H9 (cell line): ENCODE data around the gene PDZD2. TPM values are rescaled to one million over a fixed set of nuclear protein-coding genes. Genes with fewer than 3 reads are reported as not detected.

Experiments
- DNase-seq: peaks from one replicate; pipeline ENCODE4 v3.0.0-alpha.2; 2017
- H2AFZ ChIP-seq: one replicate; pipeline ENCODE4 v1.6.1; 2013; ENCODE audit warnings: mild to moderate bottlenecking, low read length, control low read depth, moderate library complexity
- H2AK5ac ChIP-seq: 2 replicates; pipeline ENCODE4 v1.6.1; 2013; ENCODE audit warnings: low read length, control low read depth, mixed read lengths; ENCODE audit not compliant: insufficient read length
- H2BK120ac ChIP-seq: one replicate; pipeline ENCODE4 v1.6.1; 2013; ENCODE audit warnings: low read depth, mild to moderate bottlenecking, low read length, control low read depth, inconsistent platforms; ENCODE audit not compliant: poor library complexity, severe bottlenecking
- H2BK12ac ChIP-seq: 2 replicates; pipeline ENCODE4 v1.6.1; 2013; ENCODE audit warnings: low read length, control low read depth, mixed read lengths, low read depth; ENCODE audit not compliant: insufficient read length
- H2BK15ac ChIP-seq: 2 replicates; pipeline ENCODE4 v1.6.1; 2013; ENCODE audit warnings: low read depth, low read length, control low read depth
- H2BK20ac ChIP-seq: one replicate; pipeline ENCODE4 v1.6.1; 2013; ENCODE audit warnings: low read depth, mild to moderate bottlenecking, low read length, control low read depth, inconsistent platforms; ENCODE audit not compliant: poor library complexity, severe bottlenecking
- H2BK5ac ChIP-seq: 2 replicates; pipeline ENCODE4 v1.6.1; 2013; ENCODE audit warnings: low read length, control low read depth, mixed read lengths; ENCODE audit not compliant: insufficient read length
- H3K14ac ChIP-seq: 2 replicates; pipeline ENCODE4 v1.6.1; 2013; ENCODE audit warnings: low read length, control low read depth; ENCODE audit not compliant: insufficient read depth
- H3K18ac ChIP-seq: 2 replicates; pipeline ENCODE4 v1.6.1; 2013; ENCODE audit warnings: low read depth, mild to moderate bottlenecking, mixed read lengths, low read length, control low read depth; ENCODE audit not compliant: insufficient read length
- H3K23ac ChIP-seq: 2 replicates; pipeline ENCODE4 v1.6.1; 2013; ENCODE audit warnings: low read length, control low read depth, mixed read lengths, low read depth; ENCODE audit not compliant: insufficient read length
- H3K23me2 ChIP-seq: 2 replicates; pipeline ENCODE4 v1.6.1; 2013; ENCODE audit warnings: low read depth, mild to moderate bottlenecking, mixed read lengths, low read length, control low read depth; ENCODE audit not compliant: insufficient read length, poor library complexity, severe bottlenecking
- H3K27ac ChIP-seq: 2 replicates; pipeline ENCODE4 v1.5.1; 2013; ENCODE audit warnings: low read length, control low read depth, mixed read lengths, low read depth; ENCODE audit not compliant: insufficient read length
- H3K27me3 ChIP-seq: 2 replicates; pipeline ENCODE4 v1.6.1; 2013; ENCODE audit warnings: low read length, control low read depth, inconsistent platforms; ENCODE audit not compliant: insufficient read depth
- H3K4ac ChIP-seq: 2 replicates; pipeline ENCODE4 v1.6.1; 2013; ENCODE audit warnings: low read depth, mild to moderate bottlenecking, control low read depth, inconsistent platforms, low read length, moderate library complexity
- H3K4me1 ChIP-seq: 2 replicates; pipeline ENCODE4 v1.6.1; 2013; ENCODE audit warnings: low read length, control low read depth, inconsistent platforms; ENCODE audit not compliant: insufficient read depth
- H3K4me2 ChIP-seq: 2 replicates; pipeline ENCODE4 v1.6.1; 2013; ENCODE audit warnings: low read length, control low read depth, mixed read lengths; ENCODE audit not compliant: insufficient read length, insufficient read depth
- H3K56ac ChIP-seq: 2 replicates; pipeline ENCODE4 v1.6.1; 2013; ENCODE audit warnings: low read depth, mild to moderate bottlenecking, mixed read lengths, low read length, control low read depth; ENCODE audit not compliant: insufficient read length
- H3K79me1 ChIP-seq: 2 replicates; pipeline ENCODE4 v1.6.1; 2013; ENCODE audit warnings: low read depth, mild to moderate bottlenecking, moderate library complexity, low read length, control low read depth, inconsistent platforms; ENCODE audit not compliant: insufficient read depth, poor library complexity, severe bottlenecking
- H3K79me2 ChIP-seq: 2 replicates; pipeline ENCODE4 v1.6.1; 2013; ENCODE audit warnings: low read length, control low read depth, inconsistent platforms; ENCODE audit not compliant: insufficient read depth
- H3K9ac ChIP-seq: 2 replicates; pipeline ENCODE4 v1.6.1; 2013; ENCODE audit warnings: low read length, control low read depth, mixed read lengths; ENCODE audit not compliant: insufficient read length; ENCODE audit errors: extremely low read depth
- H3K9me3 ChIP-seq: one replicate; pipeline ENCODE4 v1.6.1; 2013; ENCODE audit warnings: low read depth, low read length, inconsistent platforms; ENCODE audit not compliant: control insufficient read depth
- H3T11ph ChIP-seq: one replicate; pipeline ENCODE4 v1.6.1; 2013; ENCODE audit warnings: mild to moderate bottlenecking, low read length, control low read depth, inconsistent platforms
- H4K20me1 ChIP-seq: one replicate; pipeline ENCODE4 v1.6.1; 2013; ENCODE audit not compliant: control insufficient read depth, insufficient read length, insufficient read depth
- H4K5ac ChIP-seq: 2 replicates; pipeline ENCODE4 v1.6.1; 2013; ENCODE audit warnings: low read depth, mild to moderate bottlenecking, mixed read lengths, low read length, control low read depth; ENCODE audit not compliant: insufficient read length
- H4K8ac ChIP-seq: replicated peaks from 2 replicates; pipeline ENCODE4 v1.6.1; 2013; ENCODE audit warnings: low read length, control low read depth, mixed read lengths, low read depth; ENCODE audit not compliant: insufficient read length
- H4K91ac ChIP-seq: 2 replicates; pipeline ENCODE4 v1.6.1; 2013; ENCODE audit warnings: low read depth, mild to moderate bottlenecking, moderate library complexity, mixed read lengths, low read length, control low read depth; ENCODE audit not compliant: insufficient read length
- H3K27ac Mint-ChIP-seq, 3 experiments: 2 replicates in 2 of 3; 3 replicates in 1 of 3; pipeline ENCODE4 v1.8.0; 2020 to 2021; ENCODE audit warnings: mixed read lengths in 3 of 3, mild to moderate bottlenecking in 1 of 3, moderate library complexity in 1 of 3
- H3K27me3 Mint-ChIP-seq: 2 replicates; pipeline ENCODE4 v1.8.0; 2021; ENCODE audit warnings: low read depth, mild to moderate bottlenecking, moderate library complexity, mixed read lengths
- H3K36me3 Mint-ChIP-seq, 3 experiments: 2 replicates in 2 of 3; 3 replicates in 1 of 3; pipeline ENCODE4 v1.8.0; 2020 to 2021; ENCODE audit warnings: low read depth in 3 of 3, mixed read lengths in 3 of 3; ENCODE audit not compliant: insufficient read depth in 1 of 3
- H3K4me1 Mint-ChIP-seq, 2 experiments: 2 replicates each; pipeline ENCODE4 v1.8.0; 2020; ENCODE audit warnings: mixed read lengths in 2 of 2
- H3K4me3 Mint-ChIP-seq, 2 experiments: 2 replicates in 1 of 2; 3 replicates in 1 of 2; pipeline ENCODE4 v1.8.0; 2020 to 2021; ENCODE audit warnings: mild to moderate bottlenecking in 2 of 2, mixed read lengths in 2 of 2, moderate library complexity in 1 of 2
- H3K9me3 Mint-ChIP-seq, 2 experiments: 2 replicates in 1 of 2; 3 replicates in 1 of 2; pipeline ENCODE4 v1.8.0; 2020; ENCODE audit warnings: mild to moderate bottlenecking in 2 of 2, mixed read lengths in 2 of 2, moderate library complexity in 1 of 2
- WGBS: extraction: QIAGEN DNeasy Blood & Tissue Kit; methylation state at CpG from one replicate; pipeline ENCODE4 v1.1.7; 2013; ENCODE audit warnings: missing lambda C conversion rate, low lambda C conversion rate, mixed read lengths; ENCODE audit not compliant: insufficient read length; ENCODE audit errors: extremely low coverage; 5-methylcytosine and 5-hydroxymethylcytosine counted together
- total RNA-seq: library from RNA; stranded (reverse); gene quantifications from 2 replicates; pipeline ENCODE4 v1.2.1, GENCODE V29; 2021
- TF ChIP-seq, protein P1 (sequence below): fragments of 200-600 bp; sonication (generic); conservative IDR thresholded peaks from 3 replicates; pipeline ENCODE4 v1.8.0; 2021; ENCODE audit warnings: antibody characterized with exemption, mild to moderate bottlenecking

PDZD2 gene
- total RNA-seq, 1 experiment from 2014 or later: 9.9 TPM

DNA sequence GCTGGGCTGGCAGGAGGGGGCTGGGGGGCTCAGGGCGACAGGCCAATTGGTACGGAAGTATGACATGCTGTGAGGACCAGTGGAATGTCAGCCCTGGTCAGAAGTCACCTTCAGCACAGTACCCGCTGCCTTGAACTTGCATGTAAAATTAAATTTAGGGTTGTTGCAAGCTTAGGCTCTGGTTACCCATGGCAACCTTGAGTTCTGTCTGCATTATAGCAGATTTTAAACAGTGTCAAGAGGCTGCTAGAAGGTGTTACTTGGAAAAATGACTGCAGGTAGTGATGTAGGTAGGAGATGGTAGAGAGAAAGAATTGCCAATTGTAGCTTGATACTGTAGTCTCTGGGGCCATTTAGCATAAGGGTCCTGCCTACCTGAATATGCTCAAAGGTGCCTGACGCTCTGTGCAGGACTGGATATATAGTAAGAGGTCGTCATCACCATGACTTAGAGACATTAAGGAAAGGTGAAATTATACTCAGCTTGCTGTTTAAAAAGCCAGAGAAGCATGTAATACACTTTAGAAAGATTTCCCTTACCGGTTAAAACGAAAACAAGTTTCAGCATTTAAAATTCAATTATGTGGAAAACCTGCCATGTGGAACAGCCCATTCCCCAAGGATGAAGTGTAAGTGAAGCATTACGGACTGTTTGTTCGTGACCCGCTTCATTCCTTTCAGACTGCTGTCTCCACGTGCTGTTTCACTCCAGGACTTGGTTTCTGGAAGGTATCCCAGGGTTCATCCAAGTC lies 169.0 kb downstream of the PDZD2 start:
- H3K9ac ChIP-seq: no peak overlapping the region
- H3K18ac ChIP-seq: no peak overlapping the region
- no peak overlapping the region for H2BK5ac ChIP-seq
- DNase-seq: no peak
- Mint-ChIP-seq H3K9me3 (no peaks in the 10 kb centered on the region), H3K36me3 (no peaks in the 10 kb centered on the region), H3K4me3 (no peak overlapping the region), H3K4me1 (peaks cover 4 to 6% of the 10 kb centered on the region in 2 experiments; a peak in 2 of 4 replicates), H3K27me3 (no peaks in the 10 kb centered on the region), H3K27ac (no peak overlapping the region)
- no peak overlapping the region for H2AFZ ChIP-seq
- H3K23me2 ChIP-seq: no peaks in the 10 kb centered on the region
- no peak overlapping the region for H2BK120ac ChIP-seq
- H2BK12ac ChIP-seq: no peak overlapping the region
- H3K56ac ChIP-seq: no peak overlapping the region
- no peaks in the 10 kb centered on the region for H4K20me1 ChIP-seq
- H3K4me2 ChIP-seq: no peak overlapping the region
- no peak overlapping the region for H2AK5ac ChIP-seq
- no peak overlapping the region for H4K5ac ChIP-seq
- no peak overlapping the region for H4K91ac ChIP-seq
- H3K4me1 ChIP-seq: 0 out of 2 replicates have a peak, but pooled peaks cover 4% of the 10 kb centered on the region
- no CpG with 5 or more reads among the region's 11 CpGs for WGBS
- no peak overlapping the region for H2BK15ac ChIP-seq
- no peak overlapping the region for H4K8ac ChIP-seq
- no peaks in the 10 kb centered on the region for H3K9me3 ChIP-seq
- H3K23ac ChIP-seq: no peak overlapping the region
- H3K79me2 ChIP-seq: no peaks in the 10 kb centered on the region
- no peak overlapping the region for H3K14ac ChIP-seq
- TF ChIP-seq, protein P1, sequence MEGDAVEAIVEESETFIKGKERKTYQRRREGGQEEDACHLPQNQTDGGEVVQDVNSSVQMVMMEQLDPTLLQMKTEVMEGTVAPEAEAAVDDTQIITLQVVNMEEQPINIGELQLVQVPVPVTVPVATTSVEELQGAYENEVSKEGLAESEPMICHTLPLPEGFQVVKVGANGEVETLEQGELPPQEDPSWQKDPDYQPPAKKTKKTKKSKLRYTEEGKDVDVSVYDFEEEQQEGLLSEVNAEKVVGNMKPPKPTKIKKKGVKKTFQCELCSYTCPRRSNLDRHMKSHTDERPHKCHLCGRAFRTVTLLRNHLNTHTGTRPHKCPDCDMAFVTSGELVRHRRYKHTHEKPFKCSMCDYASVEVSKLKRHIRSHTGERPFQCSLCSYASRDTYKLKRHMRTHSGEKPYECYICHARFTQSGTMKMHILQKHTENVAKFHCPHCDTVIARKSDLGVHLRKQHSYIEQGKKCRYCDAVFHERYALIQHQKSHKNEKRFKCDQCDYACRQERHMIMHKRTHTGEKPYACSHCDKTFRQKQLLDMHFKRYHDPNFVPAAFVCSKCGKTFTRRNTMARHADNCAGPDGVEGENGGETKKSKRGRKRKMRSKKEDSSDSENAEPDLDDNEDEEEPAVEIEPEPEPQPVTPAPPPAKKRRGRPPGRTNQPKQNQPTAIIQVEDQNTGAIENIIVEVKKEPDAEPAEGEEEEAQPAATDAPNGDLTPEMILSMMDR: no peak
- no peak overlapping the region for H3K4ac ChIP-seq
- H3K79me1 ChIP-seq: no peaks in the 10 kb centered on the region
- no peaks in the 10 kb centered on the region for H3K27me3 ChIP-seq
- H2BK20ac ChIP-seq: no peak overlapping the region
- H3T11ph ChIP-seq: no peak overlapping the region
- H3K27ac ChIP-seq: no peak overlapping the region
